Ammon's horn (tissue), 1 donor: Measurements from ENCODE around the gene CHN1.

Experiments
- DNase-seq: peaks from one replicate; pipeline ENCODE4 v3.0.0-alpha.2; 2016; ENCODE audit warnings: low spot score

The CHN1 gene

GRCh38 chr2:174971868-174972781 lies 33.1 kb downstream of the CHN1 start:
- no peak for DNase-seq

- DNase-seq, result no peak
These were observed 35.1 kb downstream of the CHN1 start for GRCh38 chr2:174970092-174970491.

- no peak for DNase-seq
These were observed 36.0 kb downstream of the CHN1 start for GRCh38 chr2:174969091-174969734.

GRCh38 chr2:174967691-174968260 lies 37.4 kb downstream of the CHN1 start:
- DNase-seq, result no peak

GRCh38 chr2:174967086-174967485 lies 38.1 kb downstream of the CHN1 start:
- DNase-seq, result no peak

- DNase-seq, result no peak
These were observed 39.0 kb downstream of the CHN1 start for GRCh38 chr2:174965992-174966744.

GRCh38 chr2:174965551-174965950 lies 39.6 kb downstream of the CHN1 start:
- no peak for DNase-seq

- no peak for DNase-seq
These were observed 40.8 kb downstream of the CHN1 start for GRCh38 chr2:174964404-174964803.

- DNase-seq, result no peak
These were observed 41.5 kb downstream of the CHN1 start for GRCh38 chr2:174963437-174964400.

- no peak for DNase-seq
These were observed 45.4 kb downstream of the CHN1 start for GRCh38 chr2:174959787-174960186.

GRCh38 chr2:174957050-174957449 lies 48.1 kb downstream of the CHN1 start:
- no peak for DNase-seq

- no peak for DNase-seq
These were observed 52.6 kb downstream of the CHN1 start for GRCh38 chr2:174952607-174953006.

GRCh38 chr2:174951745-174952144 lies 53.4 kb downstream of the CHN1 start:
- no peak for DNase-seq

- DNase-seq, result no peak
These were observed 55.0 kb downstream of the CHN1 start for GRCh38 chr2:174949988-174950687.

- DNase-seq, result no peak
These were observed 59.5 kb downstream of the CHN1 start for GRCh38 chr2:174945601-174946260.

GRCh38 chr2:174939046-174939445 lies 66.1 kb downstream of the CHN1 start:
- DNase-seq, result no peak

GRCh38 chr2:174931724-174932123 lies 73.5 kb downstream of the CHN1 start:
- DNase-seq, result no peak

- DNase-seq, result no peak
These were observed 75.4 kb downstream of the CHN1 start for GRCh38 chr2:174929786-174930185.

GRCh38 chr2:174925046-174925784 lies 80.0 kb downstream of the CHN1 start:
- no peak for DNase-seq
